GM23248 (cell line): Measurements from ENCODE around the gene APLP2.

Experiments used
- EZH2 ChIP-seq: fragments of 200-600 bp; sonication (generic); IDR thresholded peaks from 2 replicates; pipeline ENCODE4 v1.6.1; 2018; ENCODE audit warnings: antibody characterized with exemption, mild to moderate bottlenecking; ENCODE audit not compliant: insufficient read depth, poor library complexity, severe bottlenecking
- EZH2phosphoT487 ChIP-seq: fragments of 200-600 bp; sonication (generic); IDR thresholded peaks from 2 replicates; pipeline ENCODE4 v1.6.1; 2018; ENCODE audit warnings: antibody characterized with exemption, moderate library complexity, mild to moderate bottlenecking, low read depth; ENCODE audit not compliant: insufficient read depth

DNA sequence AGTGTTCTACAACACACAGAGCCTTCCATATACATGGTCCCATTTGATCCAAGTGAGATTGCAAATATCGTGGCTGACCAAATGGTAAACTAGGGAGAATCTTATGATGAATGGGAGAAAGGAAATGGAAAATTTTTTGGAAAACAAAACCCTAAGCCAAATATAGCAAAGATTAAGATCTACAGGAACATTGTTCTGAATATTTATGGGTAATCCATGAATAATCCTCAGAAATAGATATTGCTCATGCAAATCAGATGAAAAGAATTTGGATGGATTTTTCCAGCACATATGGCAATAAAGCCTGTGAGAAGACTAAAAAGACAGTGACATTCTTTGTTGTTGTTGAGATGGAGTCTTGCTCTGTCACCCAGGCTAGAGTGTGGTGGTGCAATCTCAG lies 45.3 kb upstream of the APLP2 start:
- TF ChIP-seq EZH2phosphoT487 (no peak), EZH2 (no peak)
